ENCODE results near the gene MACC1. TPM values are rescaled to one million over a fixed set of nuclear protein-coding genes. Genes with fewer than 3 reads are reported as not detected.

Gene MACC1
- total and polyA plus RNA-seq, 9 of the 15 experiments (the other 6 are each of a cell fraction or from before 2014, with no cell fraction given) = 5.9 to 30.2 (median 10.4) TPM

Other genes with a start within 250 kb of the MACC1 start
- gene ITGB8, start 113.5 kb upstream of the MACC1 start, total RNA-seq (2014; rRNA removed) = under 0.01 and 0.04 TPM in 2 replicates
- gene ITGB8, start 113.5 kb upstream of the MACC1 start, total RNA-seq (2014; rRNA removed; fragmentation: Illumina TruSeq; extraction: Trizol) = not detected in 2 replicates
- not detected in 2 replicates for gene ITGB8, start 113.5 kb upstream of the MACC1 start, total RNA-seq (2015; rRNA removed; fragmentation: Illumina TruSeq; extraction: Trizol)
- gene ITGB8, start 113.5 kb upstream of the MACC1 start, total RNA-seq (2021) = 0.02 and 0.04 TPM in 2 replicates
- gene ITGB8, start 113.5 kb upstream of the MACC1 start, polyA plus RNA-seq (2011; rRNA removed) = 0.01 and 0.03 TPM in 2 replicates
- not detected in 2 replicates for gene ITGB8, start 113.5 kb upstream of the MACC1 start, polyA plus RNA-seq (2014; fragmentation: Illumina TruSeq; extraction: Trizol)
- not detected for gene ITGB8, start 113.5 kb upstream of the MACC1 start, polyA plus RNA-seq (2014; fragmentation: Nextera tagmentation; extraction: Ambion mirVana)
- gene ITGB8, start 113.5 kb upstream of the MACC1 start, polyA plus RNA-seq (2014; rRNA removed) = 0.04 TPM in 1 of 2 replicates, not detected in the other